H4 (cell line): ENCODE measurements around the gene EPB41. TPM values are rescaled to one million over a fixed set of nuclear protein-coding genes. Genes with fewer than 3 reads are reported as not detected.
A peak's percentile ranks its signal among the peaks of the same experiment; 100 is the strongest.
"Not testable (repeated sequence)": the region's sequence is repeated elsewhere in the genome, so short reads cannot be mapped to it uniquely, and the experiment has no call there.

Source experiments
- DNase-seq: peaks from one replicate; pipeline ENCODE4 v3.0.0-alpha.2; 2015; ENCODE audit warnings: low spot score
- total RNA-seq: library from RNA; depleted of rRNA; stranded (reverse); fragments of >200 nt; shearing (Covaris generic); gene quantifications from 2 replicates; pipeline ENCODE4 v1.2.3, GENCODE V29; 2014

EPB41 gene
- total RNA-seq, 1 experiment from 2014 or later: 26.9 TPM

GRCh38 chr1:28976248-28976647 lies 61.9 kb downstream of the EPB41 start:
- no peak for DNase-seq

DNA sequence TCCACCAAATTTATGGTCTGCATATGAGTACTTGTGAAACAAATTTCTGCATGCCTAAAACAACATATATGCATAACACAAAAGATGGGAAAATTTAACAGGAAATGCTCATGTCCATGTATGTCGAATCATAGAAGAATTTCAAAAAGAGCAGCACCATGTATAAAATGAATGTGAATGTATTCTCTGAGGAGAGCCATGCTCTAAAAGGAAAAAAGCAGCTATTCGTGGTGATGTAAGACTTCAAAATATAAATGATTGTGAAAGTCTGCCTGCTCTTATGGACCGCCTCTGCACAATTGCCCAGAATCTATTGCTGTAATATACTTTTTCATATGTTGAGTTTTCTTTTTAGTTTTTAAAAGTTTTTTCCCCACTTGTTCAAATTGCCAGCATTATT lies 66.8 kb downstream of the EPB41 start:
- DNase-seq: no peak

GRCh38 chr1:28982198-28982597 lies 67.8 kb downstream of the EPB41 start:
- DNase-seq: no peak

DNA sequence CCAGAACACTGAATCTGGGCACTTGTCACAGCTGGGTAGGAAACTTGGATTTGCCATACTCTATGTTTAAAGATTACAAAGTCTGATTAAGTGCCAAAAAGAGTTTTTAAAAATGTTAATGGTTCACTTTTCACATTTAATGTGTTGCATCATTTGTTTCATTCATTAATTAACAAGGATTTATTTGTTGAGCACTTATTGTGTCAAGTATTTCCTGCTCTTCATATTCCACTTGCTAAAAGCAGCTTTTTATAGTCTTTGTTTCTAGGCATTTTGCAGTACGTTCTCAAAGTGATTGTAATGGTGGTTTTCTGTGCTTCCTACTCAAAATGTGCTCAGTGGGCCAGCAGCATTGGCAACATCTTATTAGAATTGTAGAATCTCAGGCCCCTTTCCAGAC lies 68.7 kb downstream of the EPB41 start:
- DNase-seq: no peak

- DNase-seq: no peak
Observed at GRCh38 chr1:28983509-28984310, 69.3 kb downstream of the EPB41 start.

DNA sequence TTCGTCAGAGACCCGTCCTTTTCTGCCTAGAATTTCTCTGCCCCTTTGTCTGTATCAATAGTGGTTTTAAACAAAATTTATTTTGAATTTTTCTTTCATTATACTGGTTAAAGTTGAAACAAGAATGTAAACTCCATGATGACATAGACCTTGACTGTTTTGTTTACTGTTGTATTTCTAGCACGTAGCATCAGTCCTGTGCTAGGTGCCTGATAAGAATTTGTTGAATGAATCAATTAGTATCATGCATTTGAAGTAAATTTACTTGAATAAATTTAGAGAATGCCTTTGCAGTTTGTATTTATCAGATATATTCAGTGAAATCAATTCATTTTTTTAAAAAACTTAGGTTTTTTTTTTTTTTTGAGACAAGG lies 69.9 kb downstream of the EPB41 start:
- no peak for DNase-seq

DNA sequence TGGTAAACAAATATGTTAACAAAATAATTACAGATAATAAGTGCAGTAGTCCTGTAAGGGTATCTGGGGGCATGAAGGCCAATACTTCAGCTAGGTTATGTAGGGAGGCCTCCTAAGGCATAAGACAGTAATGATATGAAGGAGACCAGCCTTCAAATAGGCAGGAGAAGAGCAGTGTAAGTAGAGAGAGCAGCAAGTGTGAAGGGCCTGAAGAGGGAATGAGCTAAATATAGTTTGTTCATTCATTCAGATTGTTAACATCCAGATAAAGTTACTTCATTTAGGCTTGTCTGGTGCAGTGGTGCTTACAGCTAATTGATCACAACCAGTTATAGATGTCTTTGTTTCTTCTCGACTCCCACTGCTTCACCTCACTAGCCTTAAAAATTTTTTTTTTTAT lies 71.1 kb downstream of the EPB41 start:
- DNase-seq: no peak

GRCh38 chr1:28986306-28986910 lies 72.0 kb downstream of the EPB41 start:
- DNase-seq: no peak

DNA sequence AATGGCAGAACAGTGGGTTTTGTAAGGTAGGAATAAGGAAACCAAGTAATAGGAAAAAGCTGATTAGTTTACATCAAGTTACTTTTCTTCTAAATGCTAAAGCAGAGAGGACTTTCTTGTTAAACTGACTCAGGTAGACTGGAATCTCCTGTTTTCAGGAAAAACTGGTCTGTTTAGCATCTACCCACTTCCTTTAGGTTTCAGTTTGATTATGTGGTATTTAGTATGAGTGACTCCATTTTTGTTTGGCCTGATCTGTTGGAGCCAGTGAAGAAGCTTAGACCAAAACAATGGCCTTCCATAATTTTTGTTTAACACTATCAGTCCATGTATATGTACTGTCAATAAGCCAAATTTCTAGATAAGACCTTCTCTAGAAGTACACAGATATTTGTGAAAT lies 88.4 kb downstream of the EPB41 start:
- no peak for DNase-seq

DNA sequence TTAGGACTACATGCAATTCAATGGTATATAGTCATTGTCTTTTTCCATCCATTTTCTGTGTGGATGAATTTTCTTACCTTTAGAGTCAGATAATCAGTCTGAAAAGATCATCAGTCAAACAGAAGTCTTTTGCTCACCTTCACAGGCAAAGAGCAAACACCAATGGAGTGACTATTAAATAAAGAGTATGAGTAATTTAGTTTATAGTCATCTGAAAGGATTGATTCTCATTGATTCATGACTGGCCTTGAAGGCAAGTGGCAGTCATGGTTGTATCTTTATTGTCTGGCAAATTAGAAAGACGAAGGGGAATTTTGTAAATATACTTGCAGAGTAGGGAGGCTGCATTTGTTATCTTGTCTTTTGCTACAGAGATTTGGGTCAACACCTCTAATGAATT lies 89.9 kb downstream of the EPB41 start:
- DNase-seq: no peak

- no peak for DNase-seq
Observed at GRCh38 chr1:29004798-29005197, 90.4 kb downstream of the EPB41 start.

DNA sequence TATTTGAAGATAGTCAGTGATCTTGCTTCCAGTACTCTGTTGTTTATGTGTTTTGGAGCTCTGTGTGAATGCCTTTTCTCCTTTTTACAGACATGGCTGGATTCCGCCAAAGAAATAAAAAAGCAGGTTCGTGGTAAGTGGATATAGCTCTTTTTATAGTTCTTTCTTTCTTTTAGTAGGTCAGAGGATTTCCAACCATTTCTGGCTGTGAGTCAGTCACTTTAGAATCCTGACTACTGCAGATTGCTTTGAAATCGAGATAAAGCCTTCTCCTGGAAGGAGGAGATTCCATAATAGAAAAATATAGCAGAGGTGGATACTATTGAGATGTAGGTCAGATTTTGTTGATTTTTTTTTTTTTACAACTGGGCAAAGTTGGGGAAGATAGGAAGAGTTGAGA lies 97.4 kb downstream of the EPB41 start:
- DNase-seq: no peak

DNA sequence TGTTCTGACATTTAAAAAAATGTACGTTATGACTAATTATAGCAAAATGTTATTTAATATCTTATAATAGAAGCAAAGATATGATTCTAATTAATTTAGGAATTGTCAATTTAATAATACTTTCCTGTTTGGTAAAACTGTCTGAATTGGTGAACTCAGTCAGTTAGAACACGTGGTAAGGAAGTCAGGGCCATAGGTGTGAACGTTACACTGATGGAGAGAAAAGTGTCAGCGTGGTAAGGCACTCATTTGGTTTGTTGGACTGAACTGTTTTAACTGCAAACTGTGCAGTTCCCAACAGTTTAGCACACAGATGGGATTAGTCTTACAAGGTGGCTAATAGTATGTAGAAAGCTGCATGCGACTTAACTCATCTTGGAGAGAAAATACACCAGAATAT lies 102.9 kb downstream of the EPB41 start:
- DNase-seq: no peak

DNA sequence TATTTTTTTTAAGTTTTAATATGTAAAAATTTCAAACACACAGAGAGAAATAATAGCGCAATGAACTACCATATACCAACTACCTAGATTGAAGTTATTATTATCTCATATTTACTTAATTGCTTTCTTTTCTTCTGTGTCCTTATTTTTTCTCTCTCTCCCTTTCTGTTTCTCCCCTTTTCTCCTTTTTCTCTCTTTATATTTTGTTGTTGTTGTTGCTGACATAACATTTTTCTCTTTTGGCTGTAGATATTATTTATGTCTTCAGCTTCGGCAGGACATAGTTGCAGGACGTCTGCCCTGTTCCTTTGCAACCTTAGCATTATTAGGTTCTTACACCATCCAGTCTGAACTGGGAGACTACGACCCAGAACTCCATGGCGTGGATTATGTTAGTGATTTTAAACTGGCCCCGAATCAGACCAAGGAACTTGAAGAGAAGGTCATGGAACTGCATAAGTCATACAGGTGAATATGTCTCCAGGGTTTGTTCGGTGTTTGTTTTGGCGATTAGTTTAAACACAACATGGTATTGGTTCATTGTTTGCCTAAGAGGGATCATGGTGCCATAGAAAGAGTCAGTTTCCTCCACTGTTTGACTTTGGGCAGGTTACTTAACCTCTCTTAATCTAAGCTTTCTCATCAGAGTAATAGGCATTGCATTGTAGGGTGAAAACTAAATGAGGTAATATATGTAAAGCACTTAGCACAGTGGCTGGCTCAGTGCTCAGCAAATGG lies 103.8 kb downstream of the EPB41 start:
- no peak for DNase-seq

- DNase-seq: no peak
Observed at GRCh38 chr1:29022620-29023019, 108.3 kb downstream of the EPB41 start.

DNA sequence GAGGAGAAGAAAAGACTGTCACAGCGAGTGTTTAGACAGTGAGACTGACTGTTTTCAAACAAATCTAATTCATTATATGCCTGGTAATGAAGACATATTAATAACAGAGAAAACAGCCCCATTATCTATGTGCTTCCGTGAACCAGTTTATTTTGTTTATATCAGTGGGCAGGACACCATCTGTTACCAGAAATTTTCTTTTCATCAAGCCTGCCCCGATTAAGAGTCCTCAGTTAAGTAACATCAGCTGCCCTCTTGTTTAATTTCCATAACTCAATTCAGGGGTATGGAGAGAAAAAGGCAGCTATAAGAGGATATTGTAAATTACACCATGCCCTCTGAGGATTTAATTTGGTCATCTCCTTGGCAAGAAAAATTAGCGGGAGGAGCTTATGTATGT lies 115.3 kb downstream of the EPB41 start:
- no peak for DNase-seq

- no peak for DNase-seq
Observed at GRCh38 chr1:29032841-29033240, 118.5 kb downstream of the EPB41 start.

DNA sequence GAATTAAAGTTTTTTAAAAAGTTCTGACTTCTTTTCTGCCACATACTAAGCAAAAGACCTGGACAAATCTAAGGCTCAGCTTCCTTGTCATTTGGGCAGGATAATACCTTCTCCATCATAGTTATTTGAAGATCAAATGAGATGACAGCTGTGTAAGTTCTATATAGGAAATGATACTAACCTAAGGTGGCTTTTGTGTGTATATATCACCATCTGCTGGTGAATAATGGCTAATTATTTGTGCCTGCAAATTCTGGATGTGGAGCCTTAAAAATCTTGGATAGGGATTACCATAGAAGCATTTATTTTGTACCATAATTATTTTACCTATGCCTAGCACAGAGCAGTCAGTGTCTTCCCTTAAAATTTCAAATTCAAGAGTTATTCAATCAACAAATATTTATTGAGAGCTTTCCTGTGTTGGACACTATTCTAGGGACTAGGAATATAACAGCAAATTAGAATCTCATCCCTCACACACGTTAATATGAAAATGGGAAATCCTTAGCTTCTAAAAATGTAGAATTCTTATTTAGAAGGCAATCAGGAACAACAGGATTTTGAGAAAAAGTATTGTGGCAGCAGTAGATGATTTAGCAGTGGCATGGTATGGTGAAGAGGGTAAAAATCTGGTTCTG lies 119.6 kb downstream of the EPB41 start:
- DNase-seq: peak; percentile 35

DNA sequence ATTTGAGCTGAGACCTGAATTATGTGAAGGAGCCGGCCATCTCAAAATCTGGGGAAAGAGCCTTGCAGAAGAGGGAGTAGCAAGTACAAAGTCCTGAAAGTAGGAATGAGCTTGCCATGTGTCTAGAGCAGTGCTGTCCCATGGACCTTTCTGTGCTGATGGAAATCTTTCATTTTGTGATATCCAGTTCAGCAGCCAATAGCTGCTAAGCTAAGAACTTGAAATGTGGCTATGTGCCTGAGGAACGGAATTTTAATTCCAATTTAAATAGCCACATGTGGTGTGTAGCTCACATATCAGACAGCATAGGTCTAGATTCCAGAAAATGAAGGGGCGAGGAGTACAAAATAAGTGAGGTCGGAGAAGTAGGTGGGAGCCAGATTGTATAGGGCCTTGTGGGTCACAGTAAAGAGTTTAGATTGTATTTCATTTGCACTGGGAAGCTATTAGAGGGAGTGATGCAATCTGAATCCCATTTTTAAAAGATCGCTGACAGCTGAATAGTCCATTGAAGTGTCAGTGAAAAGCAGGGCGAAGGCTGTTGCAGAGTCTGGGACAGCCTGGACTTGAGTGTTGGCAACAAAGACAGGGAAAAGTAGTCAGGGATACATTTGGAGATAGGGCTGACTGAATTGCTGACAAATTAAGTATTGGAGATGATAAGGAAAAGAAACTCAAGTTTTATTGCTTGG lies 129.1 kb downstream of the EPB41 start:
- no peak for DNase-seq

GRCh38 chr1:29044010-29044409 lies 129.6 kb downstream of the EPB41 start:
- DNase-seq: no peak

DNA sequence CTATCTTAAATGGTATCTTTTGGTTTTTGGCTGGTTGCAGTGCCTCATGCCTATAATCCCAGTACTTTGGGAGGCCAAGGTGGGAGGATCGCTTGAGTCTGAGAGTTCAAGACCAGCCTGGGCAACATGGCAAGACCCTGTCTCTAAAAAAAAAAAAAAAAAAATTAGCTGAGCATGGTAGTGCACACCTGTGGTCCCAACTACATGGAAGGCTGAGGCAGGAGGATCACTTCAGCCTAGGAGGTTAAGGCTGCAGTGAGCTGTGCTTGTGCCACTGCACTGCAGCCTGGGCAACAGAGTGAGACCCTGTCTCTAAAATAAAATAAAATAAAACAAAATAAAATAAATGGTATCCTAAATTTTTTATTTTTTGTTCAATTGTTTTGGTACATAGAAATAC lies 131.3 kb downstream of the EPB41 start:
- DNase-seq: not testable (repeated sequence)

DNA sequence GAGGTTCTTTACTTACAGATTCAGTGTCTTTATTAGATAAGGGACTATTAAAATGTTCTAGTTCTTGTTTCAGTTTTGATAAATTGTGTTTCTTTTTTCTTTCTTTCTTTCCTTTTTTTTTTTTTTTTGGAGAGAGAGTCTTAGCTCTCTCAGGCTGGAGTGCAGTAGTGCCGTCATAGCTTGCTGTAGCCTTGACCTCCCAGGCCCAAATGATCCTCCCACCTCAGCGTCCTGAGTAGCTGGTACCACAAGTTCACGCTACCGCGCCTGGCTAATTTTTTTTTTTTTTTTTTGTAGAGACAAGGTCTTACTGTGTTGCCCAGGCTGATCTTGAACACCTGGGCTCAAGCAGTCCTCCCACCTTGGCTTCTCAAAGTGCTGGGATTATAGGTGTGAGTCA lies 132.8 kb downstream of the EPB41 start:
- no peak for DNase-seq
